Measurements from ENCODE around the gene TMEM38A.

Gene TMEM38A

GRCh38 chr19:16614941-16615340 lies 46.0 kb upstream of the TMEM38A start:
- ATAC-seq: no peak
- TF ChIP-seq, protein P1, sequence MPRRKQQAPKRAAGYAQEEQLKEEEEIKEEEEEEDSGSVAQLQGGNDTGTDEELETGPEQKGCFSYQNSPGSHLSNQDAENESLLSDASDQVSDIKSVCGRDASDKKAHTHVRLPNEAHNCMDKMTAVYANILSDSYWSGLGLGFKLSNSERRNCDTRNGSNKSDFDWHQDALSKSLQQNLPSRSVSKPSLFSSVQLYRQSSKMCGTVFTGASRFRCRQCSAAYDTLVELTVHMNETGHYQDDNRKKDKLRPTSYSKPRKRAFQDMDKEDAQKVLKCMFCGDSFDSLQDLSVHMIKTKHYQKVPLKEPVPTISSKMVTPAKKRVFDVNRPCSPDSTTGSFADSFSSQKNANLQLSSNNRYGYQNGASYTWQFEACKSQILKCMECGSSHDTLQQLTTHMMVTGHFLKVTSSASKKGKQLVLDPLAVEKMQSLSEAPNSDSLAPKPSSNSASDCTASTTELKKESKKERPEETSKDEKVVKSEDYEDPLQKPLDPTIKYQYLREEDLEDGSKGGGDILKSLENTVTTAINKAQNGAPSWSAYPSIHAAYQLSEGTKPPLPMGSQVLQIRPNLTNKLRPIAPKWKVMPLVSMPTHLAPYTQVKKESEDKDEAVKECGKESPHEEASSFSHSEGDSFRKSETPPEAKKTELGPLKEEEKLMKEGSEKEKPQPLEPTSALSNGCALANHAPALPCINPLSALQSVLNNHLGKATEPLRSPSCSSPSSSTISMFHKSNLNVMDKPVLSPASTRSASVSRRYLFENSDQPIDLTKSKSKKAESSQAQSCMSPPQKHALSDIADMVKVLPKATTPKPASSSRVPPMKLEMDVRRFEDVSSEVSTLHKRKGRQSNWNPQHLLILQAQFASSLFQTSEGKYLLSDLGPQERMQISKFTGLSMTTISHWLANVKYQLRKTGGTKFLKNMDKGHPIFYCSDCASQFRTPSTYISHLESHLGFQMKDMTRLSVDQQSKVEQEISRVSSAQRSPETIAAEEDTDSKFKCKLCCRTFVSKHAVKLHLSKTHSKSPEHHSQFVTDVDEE (CRISPR knock-in tag; IDR thresholded peaks at IDR 0.05): no peak
- no peak for TF ChIP-seq PPARA (CRISPR knock-in tag; IDR thresholded peaks at IDR 0.05; ENCODE audit: borderline replicate concordance)
- TF ChIP-seq ESRRG (CRISPR knock-in tag; IDR thresholded peaks at IDR 0.05): no peak
- no peak for TF ChIP-seq RARB (CRISPR knock-in tag; IDR thresholded peaks at IDR 0.05)

DNA sequence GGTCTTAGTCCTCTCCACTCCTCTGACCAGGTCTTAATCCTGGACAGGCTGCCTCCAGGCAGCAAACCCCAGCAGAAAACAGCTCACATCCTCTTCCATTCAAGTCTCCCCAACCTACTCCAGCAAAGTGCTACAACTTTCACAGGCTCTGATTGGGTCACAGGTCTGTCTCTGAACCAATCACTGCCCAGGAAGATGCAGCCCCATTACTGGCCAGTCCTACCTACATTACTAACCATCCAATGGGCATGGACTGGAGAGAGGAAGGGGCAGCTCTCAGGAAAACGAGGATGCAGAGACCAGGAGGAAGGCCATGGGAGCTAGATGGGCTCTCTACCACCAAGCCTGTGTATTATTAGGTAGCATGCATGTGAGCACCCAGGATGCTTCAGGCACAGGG lies 45.1 kb upstream of the TMEM38A start:
- ATAC-seq: peak; percentile 69
- TF ChIP-seq CSRNP3 (CRISPR knock-in tag; IDR thresholded peaks at IDR 0.05) (no peak), TCF4 (CRISPR knock-in tag; IDR thresholded peaks at IDR 0.05; ENCODE audit: borderline replicate concordance) (no peak), ESRRG (CRISPR knock-in tag; IDR thresholded peaks at IDR 0.05) (no peak), PATZ1 (CRISPR knock-in tag; IDR thresholded peaks at IDR 0.05; ENCODE audit: borderline replicate concordance) (no peak), CSDC2 (CRISPR knock-in tag; IDR thresholded peaks at IDR 0.05) (no peak), ZFP3 (CRISPR knock-in tag; IDR thresholded peaks at IDR 0.05) (no peak), BACH2 (CRISPR knock-in tag; IDR thresholded peaks at IDR 0.05; ENCODE audit: borderline replicate concordance) (no peak), ZNF8 (CRISPR knock-in tag; IDR thresholded peaks at IDR 0.05) (no peak), RARB (CRISPR knock-in tag; IDR thresholded peaks at IDR 0.05) (no peak), ZNF70 (CRISPR knock-in tag; IDR thresholded peaks at IDR 0.05) (no peak), GLIS3 (CRISPR knock-in tag; IDR thresholded peaks at IDR 0.05) (no peak), ZFP30 (CRISPR knock-in tag; IDR thresholded peaks at IDR 0.05) (no peak), TOX (CRISPR knock-in tag; IDR thresholded peaks at IDR 0.05; ENCODE audit: borderline replicate concordance) (no peak), ISL1 (CRISPR knock-in tag; IDR thresholded peaks at IDR 0.05) (no peak), ZNF565 (CRISPR knock-in tag; conservative IDR thresholded peaks at IDR 0.05; ENCODE audit: low read depth) (no peak), SNAI2 (CRISPR knock-in tag; IDR thresholded peaks at IDR 0.05) (no peak), OSR1 (CRISPR knock-in tag; IDR thresholded peaks at IDR 0.05) (no peak)
- TF ChIP-seq, protein P2, sequence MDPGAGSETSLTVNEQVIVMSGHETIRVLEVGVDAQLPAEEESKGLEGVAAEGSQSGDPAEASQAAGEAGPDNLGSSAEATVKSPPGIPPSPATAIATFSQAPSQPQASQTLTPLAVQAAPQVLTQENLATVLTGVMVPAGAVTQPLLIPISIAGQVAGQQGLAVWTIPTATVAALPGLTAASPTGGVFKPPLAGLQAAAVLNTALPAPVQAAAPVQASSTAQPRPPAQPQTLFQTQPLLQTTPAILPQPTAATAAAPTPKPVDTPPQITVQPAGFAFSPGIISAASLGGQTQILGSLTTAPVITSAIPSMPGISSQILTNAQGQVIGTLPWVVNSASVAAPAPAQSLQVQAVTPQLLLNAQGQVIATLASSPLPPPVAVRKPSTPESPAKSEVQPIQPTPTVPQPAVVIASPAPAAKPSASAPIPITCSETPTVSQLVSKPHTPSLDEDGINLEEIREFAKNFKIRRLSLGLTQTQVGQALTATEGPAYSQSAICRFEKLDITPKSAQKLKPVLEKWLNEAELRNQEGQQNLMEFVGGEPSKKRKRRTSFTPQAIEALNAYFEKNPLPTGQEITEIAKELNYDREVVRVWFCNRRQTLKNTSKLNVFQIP (CRISPR knock-in tag; IDR thresholded peaks at IDR 0.05; ENCODE audit: borderline replicate concordance, low read depth): no peak
- TF ChIP-seq, protein P1 (CRISPR knock-in tag; IDR thresholded peaks at IDR 0.05): no peak

DNA sequence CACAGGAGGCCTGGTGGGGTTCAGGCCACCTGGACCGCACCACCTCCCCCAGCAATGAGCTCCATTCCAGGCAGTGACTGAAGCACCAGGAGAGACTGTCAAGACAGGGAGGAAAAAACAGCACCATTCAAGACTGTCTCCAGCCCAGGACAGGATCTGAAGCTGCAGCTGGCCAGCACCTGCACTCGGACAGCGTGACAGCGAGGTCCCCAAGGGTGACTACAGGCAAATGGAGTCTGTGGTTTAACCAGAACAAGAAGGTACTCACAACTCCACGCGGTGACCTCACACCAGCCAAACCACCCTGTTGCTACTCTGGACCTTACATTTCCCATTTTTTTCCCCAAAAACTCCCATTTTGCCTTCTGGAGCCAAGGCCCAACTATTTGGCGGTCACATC lies 42.7 kb upstream of the TMEM38A start:
- ATAC-seq: no peak
- TF ChIP-seq PPARA (CRISPR knock-in tag; IDR thresholded peaks at IDR 0.05; ENCODE audit: borderline replicate concordance): no peak
